OCI-LY7 (cell line): Measurements from ENCODE around the gene INPP5A.

ENCODE experiments used
- EZH2phosphoT487 ChIP-seq: fragments of 200-600 bp; sonication (generic); IDR thresholded peaks from 2 replicates; pipeline ENCODE4 v1.6.1; 2018; ENCODE audit warnings: low read depth, borderline replicate concordance, mild to moderate bottlenecking, mixed run types, antibody characterized with exemption, low read length, moderate library complexity, mixed read lengths
- TF ChIP-seq, protein P1 (sequence below): fragments of 200-600 bp; sonication (generic); conservative IDR thresholded peaks from 2 replicates; pipeline ENCODE4 v1.5.1; 2014; ENCODE audit warnings: mild to moderate bottlenecking, antibody characterized with exemption, low read length, moderate library complexity, mixed read lengths

DNA sequence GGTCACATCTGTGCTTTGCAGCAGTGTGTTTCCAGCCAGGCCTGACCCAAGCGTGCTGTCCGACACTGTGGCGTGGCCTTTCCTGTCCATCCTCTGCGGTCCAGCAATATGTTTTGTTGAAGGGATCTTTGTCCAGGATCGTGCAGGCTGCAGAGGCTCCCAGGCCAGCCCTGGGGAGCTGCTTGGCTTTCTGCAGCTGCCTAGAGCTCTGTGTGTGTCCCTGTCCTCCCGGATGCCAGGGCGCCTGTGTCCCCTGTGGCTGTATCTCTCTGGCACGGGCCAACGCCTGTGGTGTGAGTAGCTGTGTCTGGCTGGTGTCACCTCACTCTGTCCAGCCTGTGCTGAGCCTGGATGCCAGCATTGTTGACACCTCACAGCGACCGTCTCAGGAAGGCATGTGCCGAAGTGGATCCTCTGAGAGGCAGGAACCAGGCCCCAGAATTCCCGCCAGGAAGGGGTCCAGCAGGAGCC, 94.5 kb downstream of the INPP5A start:
- TF ChIP-seq, protein P1, sequence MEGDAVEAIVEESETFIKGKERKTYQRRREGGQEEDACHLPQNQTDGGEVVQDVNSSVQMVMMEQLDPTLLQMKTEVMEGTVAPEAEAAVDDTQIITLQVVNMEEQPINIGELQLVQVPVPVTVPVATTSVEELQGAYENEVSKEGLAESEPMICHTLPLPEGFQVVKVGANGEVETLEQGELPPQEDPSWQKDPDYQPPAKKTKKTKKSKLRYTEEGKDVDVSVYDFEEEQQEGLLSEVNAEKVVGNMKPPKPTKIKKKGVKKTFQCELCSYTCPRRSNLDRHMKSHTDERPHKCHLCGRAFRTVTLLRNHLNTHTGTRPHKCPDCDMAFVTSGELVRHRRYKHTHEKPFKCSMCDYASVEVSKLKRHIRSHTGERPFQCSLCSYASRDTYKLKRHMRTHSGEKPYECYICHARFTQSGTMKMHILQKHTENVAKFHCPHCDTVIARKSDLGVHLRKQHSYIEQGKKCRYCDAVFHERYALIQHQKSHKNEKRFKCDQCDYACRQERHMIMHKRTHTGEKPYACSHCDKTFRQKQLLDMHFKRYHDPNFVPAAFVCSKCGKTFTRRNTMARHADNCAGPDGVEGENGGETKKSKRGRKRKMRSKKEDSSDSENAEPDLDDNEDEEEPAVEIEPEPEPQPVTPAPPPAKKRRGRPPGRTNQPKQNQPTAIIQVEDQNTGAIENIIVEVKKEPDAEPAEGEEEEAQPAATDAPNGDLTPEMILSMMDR = no peak
- no peak for TF ChIP-seq EZH2phosphoT487
